GM21619 (cell line): ENCODE results near the gene COL18A1.
"Not testable (repeated sequence)": the region's sequence is repeated elsewhere in the genome, so short reads cannot be mapped to it uniquely, and the experiment has no call there.

Experiments used
- ATAC-seq: cut with Tn5 transposase; IDR thresholded peaks from one replicate; pipeline ENCODE4 v1.9.1; 2021; ENCODE audit not compliant: unreplicated experiment

Gene COL18A1

GRCh38 chr21:45366931-45367401, 38.0 kb upstream of the COL18A1 start:
- ATAC-seq = no peak

- no peak for ATAC-seq
Observed at GRCh38 chr21:45367402-45368351, 37.3 kb upstream of the COL18A1 start.

- ATAC-seq = not testable (repeated sequence)
Observed at GRCh38 chr21:45369018-45369417, 35.9 kb upstream of the COL18A1 start.

GRCh38 chr21:45370575-45370974, 34.4 kb upstream of the COL18A1 start:
- ATAC-seq = no peak

DNA sequence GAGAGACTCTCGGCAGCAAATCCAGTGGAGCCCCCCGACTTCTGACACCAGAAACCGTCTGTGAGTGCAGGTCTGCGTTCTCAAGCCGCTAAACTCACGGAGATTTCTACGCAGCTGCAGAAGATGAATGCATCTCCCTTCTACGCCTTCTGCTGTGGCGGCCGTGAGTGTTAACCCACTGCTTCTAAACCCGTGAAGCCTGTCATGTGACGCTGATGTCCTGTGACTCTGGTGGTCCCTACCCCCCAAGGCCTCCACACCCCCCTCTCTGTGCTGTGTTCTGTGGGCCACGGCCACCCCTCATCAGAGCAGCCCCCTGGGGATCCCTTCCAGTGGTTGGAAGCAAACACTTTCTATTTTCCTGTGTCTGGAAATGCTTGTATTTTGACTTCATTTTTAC, 33.9 kb upstream of the COL18A1 start:
- ATAC-seq = no peak

DNA sequence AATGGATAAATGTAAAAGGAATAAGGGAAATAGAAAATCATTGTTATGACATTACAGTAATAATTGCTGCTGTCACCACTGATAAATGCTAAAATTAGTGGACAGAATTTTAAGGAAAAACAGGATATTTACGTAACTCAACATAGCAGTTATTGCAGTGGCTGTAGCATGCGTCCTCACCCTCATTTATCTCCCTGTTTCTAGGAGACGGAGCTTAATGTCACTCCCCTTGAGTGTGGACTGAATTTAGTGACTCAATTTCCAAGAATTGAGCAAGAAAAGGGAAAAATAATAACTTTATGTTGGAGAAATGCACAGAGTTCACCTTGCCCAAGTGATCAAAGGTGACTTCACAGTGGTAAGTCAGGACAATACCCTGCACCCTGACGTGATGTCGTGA, 33.3 kb upstream of the COL18A1 start:
- no peak for ATAC-seq

DNA sequence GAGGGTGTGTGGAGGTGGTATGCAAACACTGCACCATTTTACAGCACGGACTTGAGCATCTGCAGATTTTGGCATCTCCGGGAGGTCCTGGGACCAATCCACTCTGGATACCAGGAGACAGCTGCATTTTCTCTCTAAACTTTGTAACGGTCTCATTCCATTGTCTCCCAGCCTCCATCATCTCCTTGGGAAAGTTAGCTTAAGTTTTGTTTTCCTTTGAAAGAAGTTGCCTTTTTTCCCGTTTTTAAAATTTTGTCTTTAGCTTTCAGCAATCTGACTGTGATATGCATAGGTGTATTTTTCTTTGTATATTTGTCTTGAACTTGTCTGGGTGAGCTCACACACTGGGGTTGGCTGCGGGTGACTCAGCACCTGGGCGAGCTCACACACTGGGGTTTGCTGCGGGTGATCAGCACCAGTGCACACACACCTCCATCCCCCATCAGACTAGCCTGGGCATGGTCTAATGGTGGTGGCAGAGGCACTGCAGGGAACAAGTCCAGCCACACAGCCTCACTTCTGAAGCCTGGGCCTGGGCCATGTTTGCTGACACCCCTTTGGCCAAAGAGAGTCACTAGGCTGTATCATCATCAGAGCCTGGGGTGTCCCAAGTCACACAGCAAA, 32.1 kb upstream of the COL18A1 start:
- ATAC-seq = no peak

DNA sequence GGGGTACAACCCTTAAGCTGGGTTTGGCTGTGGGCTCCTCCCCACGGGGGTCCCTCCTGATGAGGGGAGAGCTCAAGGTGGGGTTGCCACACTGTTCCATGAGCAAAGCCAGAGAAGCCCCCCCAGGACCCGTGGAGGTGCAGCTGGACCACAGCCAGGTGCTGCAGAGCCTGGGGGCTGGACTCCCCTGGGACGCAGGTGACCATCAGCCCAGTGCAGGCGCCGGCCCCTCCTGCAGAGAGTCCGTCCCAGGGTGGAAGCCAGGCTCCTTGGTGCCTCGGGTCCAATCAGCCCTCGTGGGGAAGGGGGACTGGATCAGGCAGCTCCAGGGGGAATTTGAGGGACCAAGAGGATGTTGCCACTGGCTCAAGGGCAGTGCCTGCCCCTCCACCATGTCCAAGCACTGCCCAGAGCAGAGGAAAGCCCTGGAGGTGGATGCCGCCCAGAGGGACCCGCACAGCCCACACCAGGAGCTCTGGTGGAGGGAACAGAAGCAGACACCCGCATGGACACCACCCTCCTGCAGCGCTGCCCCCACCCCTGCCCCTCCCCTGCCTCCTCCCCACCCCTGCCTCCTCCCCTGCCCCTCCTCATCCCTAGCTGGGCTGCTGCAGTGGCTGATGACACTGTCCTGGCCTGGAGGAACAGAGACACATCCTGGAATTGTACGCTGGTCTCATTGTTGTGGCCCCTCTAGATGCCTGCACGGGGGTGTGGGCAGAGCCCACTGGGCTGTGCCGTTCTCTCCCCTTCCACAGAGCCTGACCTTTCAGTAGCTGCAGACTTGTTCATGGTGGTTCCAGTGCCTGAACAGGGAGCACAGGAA, 30.8 kb upstream of the COL18A1 start:
- no peak for ATAC-seq

DNA sequence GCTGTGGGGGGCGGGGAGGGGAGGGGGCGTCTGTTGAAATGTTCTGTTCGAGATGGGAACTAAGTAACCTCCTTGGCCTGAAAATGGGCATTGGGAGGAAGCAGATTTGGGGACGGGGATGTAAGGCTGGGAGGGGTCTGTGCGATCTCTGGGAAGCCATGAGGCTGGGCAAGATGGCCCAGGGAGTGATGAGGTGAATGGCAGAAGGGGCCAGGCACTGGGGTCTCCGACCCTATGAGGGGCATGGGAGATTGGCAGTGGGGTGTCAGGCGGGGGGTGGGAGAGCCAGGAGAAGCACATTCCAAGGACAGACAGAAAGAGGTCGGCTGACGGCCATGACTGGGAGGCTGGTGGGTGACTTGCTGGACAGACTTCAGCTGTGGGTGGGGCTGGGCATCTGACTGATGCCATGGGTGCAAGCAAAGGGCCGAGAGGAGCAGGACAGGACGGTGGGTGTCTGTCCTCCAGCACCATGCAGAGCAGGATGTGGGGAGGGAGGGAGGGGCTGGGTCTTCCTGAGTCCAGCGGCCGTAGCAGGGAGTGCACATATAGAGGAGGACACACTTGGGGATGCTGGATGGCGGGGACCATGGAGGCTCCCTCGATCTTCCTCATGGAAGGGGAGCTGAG, 30.0 kb upstream of the COL18A1 start:
- ATAC-seq = no peak

DNA sequence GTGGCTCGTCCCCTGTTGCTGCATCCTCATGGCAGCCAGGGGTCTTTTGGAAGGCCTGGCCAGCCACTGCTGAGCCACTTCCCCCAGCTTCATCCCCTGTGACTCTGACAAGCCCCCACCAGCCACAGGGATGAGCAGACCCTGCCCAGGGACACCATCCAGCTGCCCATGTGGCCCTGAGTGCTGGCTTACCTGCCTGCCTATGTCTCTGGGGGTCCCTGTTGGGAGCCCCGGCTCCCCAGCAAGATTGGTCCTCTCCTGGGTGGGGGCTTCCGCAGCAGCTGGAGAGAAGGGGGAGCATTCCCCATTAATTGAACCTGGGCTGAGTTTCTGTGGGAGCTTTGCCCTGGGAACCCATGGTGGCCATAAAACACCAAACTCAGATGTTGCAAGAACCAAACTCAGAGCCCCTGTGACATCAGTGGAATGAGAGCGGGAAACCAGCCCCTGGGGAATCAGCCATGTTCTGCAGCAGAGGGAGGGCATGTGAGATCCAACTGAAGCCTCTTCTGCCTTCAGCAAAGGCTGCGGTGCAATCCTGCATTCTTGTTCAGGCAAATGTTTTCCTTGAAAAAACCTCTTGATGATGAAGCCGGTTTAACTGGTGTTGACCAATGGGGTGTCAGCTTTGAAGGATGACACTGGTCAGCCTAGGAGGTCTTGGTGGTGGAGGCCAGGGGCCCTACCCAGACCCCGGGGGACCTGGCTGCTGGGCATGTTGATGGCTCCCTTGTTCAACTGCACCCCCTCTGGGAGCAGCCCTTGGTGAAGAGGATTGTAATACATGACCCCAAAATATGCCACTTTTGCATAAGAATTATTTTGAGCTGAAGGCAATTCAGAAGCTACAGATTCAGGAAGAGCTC, 28.3 kb upstream of the COL18A1 start:
- ATAC-seq = no peak

DNA sequence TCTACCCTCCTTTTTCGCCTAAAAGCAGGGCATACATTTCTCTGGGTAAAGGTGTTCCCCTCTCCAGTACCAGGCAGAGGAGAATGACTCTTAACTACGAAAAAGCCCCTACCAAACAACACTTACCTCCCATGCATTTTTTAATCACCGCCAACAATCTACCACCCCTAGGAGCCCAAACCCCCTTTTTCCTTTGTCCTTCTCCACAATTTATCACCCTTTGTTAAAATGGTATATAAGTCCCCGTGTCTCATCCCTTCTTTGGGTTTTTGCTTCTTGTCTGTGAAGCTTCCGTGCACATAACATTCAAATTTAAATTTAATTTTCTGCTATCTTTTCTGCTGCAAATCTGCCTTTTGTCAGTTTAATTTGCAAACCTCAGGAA, 27.6 kb upstream of the COL18A1 start:
- ATAC-seq = no peak

- ATAC-seq = no peak
Observed at GRCh38 chr21:45377866-45378257, 27.1 kb upstream of the COL18A1 start.

DNA sequence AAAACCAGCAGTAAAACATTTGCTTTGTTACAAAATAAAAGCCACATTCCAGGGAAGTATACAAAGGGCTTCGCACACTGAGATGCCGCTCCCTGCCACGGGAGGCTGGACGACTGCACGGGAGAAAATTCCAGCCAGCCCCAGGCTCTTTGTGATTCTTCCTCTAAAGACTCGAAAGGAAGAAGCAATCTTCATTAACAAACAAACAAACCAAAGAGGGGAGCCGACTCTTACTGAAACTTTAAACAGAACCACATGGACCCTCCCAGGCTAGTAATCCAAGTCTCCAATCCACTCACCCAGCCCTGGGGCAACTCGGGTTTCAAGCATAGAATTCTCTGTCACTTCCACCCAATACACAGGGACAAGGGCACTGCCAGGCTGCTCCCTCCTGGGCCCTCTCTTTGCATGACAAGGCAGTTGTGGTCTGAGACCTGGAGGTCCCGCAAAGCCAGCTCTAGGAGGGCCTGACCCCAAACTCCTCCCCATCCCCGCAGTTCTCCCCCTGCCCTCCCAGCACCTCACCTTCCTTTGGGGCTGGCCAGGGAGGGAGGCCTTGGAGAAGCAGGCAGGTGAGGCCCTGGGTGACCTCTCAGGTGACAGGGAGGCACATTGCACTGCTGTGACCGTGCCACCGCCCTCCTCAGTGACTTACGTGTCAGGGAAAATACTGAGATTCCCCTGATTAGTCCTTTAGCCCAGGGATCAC, 26.6 kb upstream of the COL18A1 start:
- no peak for ATAC-seq

DNA sequence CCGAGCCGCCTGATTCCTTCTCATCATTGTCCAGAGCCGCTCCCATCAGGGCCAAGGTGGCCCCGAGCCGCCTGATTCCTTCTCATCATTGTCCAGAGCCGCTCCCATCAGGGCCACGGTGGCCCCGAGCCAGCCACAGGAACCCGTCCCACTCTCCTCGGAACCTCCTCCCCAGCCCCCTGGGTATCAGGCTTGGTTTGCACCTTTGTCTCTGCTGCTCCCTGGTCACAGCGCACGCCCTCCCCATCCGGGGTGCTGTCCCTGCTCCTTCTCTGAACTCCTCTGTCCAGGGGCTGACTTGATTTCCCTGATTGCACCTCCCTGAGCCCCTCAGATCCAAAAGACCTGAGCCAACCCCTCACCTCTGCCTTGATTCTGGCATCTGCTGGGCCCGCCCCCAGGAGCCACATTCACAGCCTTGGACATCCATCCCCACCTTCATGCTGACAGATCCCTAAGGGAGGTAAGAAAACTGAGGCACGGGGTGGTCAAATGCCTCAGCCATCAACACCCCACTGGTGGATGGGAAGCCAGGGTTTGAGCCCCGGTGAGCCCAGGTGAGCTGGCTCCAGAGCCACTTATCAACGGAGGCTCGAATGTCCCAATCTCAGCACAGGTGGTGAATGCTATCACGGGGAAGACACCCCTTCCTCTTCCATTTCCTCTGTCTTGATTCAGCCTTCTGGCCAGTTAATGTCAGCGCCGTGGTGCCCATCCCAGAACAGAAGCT, 25.6 kb upstream of the COL18A1 start:
- no peak for ATAC-seq

DNA sequence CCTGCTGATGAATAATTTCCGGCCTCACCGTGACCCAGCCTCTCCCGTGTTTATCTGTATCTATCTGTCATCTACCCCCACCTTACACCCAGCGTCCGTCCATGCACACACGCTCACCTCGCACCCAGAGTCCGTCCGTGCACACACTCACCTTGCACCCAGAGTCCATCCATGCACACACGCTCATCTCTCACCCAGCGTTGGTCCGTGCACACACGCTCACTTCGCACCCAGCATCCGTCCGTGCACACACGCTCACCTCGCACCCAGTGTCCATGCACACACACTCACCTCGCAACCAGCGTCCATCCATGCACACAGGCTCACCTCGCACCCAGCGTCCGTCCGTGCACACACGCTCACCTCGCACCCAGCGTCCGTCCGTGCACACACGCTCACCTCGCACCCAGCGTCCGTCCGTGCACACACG, 25.0 kb upstream of the COL18A1 start:
- no peak for ATAC-seq

GRCh38 chr21:45380566-45380965, 24.4 kb upstream of the COL18A1 start:
- ATAC-seq = no peak

DNA sequence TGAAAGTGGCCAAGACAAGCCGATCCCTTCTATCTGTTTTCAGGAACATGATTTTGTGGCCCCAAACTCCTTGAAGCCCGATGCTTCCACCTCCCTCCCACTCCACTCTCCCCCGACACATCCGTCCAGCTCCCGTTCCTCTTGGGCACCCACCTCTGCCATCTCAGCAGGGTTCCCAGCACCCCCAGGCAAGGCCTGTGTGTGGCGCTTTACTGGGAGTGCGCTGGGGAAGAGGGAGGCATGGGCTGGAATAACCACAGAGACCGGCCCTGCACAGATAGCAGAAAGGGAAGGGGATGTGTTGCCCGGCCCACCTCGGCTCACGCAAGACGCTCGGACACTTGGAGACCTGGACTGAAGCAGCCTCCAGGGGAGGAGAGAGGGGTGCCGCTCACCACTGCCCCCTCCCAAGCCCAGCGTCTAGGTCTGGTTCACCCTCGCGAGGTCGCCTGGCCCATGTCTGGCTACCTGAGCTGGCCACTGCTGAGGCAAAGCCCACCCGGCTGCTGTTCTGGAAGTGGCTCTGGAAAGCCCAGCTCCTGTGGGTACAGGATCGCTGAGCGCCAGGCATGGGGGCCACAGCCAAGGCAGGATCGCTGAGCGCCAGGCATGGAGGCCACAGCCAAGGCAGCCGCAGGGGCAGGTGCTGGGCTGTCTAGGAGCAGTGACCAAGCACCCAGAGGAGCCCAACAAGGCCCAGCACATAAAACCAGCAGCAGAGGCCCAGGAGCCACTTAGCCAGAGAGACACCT, 23.8 kb upstream of the COL18A1 start:
- no peak for ATAC-seq
